GM13977 (cell line): ENCODE data around the gene PCDH1.
A peak's percentile ranks its signal among the peaks of the same experiment; 100 is the strongest.

ENCODE experiments used
- DNase-seq: peaks from one replicate; pipeline ENCODE4 v3.0.0; 2012; ENCODE audit warnings: low spot score
- CTCF ChIP-seq: IDR thresholded peaks from 2 replicates; pipeline ENCODE4 v1.5.1; 2012; ENCODE audit warnings: mild to moderate bottlenecking, control low read depth; ENCODE audit not compliant: insufficient read depth; ENCODE audit errors: extremely low read depth, missing control alignments
- in situ Hi-C: fragments of 300-500 bp; cut with MboI; formaldehyde crosslinking; loops from one replicate; pipeline ENCODE4 v1.12.0; 2022; ENCODE audit warnings: low sequenced_read_pairs, low pct_unique_long_range_greater_than_20kb, mixed read lengths, inconsistent platforms; ENCODE audit not compliant: unreplicated experiment

PCDH1 gene

GRCh38 chr5:141879426-141879759 lies 1.2 kb upstream of the PCDH1 start:
- in situ Hi-C loops = no loop called here
- no peak for DNase-seq
- no peak for TF ChIP-seq CTCF

- DNase-seq = peak; percentile 87
- in situ Hi-C loops = no loop called here
These were observed 658 bp upstream of the PCDH1 start for GRCh38 chr5:141878711-141879425.

GRCh38 chr5:141877356-141878185 lies 639 bp downstream of the PCDH1 start:
- no peak for TF ChIP-seq CTCF
- no peak for DNase-seq
- in situ Hi-C loops = no loop called here

More at GRCh38 chr5:141878711-141879425, 658 bp upstream of the PCDH1 start:
- TF ChIP-seq CTCF = peak; percentile 95

- no peak for TF ChIP-seq CTCF
- in situ Hi-C loops = no loop called here
- no peak for DNase-seq
These were observed 1.4 kb downstream of the PCDH1 start for GRCh38 chr5:141876628-141877355.

- DNase-seq = no peak
- TF ChIP-seq CTCF = no peak
- in situ Hi-C loops = no loop called here
These were observed 2.2 kb downstream of the PCDH1 start for GRCh38 chr5:141875795-141876627.
